Nephron progenitor cell (in vitro differentiated cells): ENCODE measurements around the gene SLC25A24.
A peak's percentile ranks its signal among the peaks of the same experiment; 100 is the strongest.

Source experiments
- DNase-seq: peaks from one replicate; pipeline ENCODE4 v3.0.0; 2021
- H3K27ac Mint-ChIP-seq: 2 replicates; pipeline ENCODE4 v1.8.0; 2021; ENCODE audit warnings: mild to moderate bottlenecking, moderate library complexity, mixed read lengths
- H3K27me3 Mint-ChIP-seq: 2 replicates; pipeline ENCODE4 v1.8.0; 2021; ENCODE audit warnings: mild to moderate bottlenecking, low read depth, mixed read lengths; ENCODE audit not compliant: poor library complexity
- H3K36me3 Mint-ChIP-seq: 2 replicates; pipeline ENCODE4 v1.8.0; 2021; ENCODE audit warnings: low read depth, mixed read lengths
- H3K4me1 Mint-ChIP-seq: 2 replicates; pipeline ENCODE4 v1.8.0; 2021; ENCODE audit warnings: mixed read lengths
- H3K4me3 Mint-ChIP-seq: 2 replicates; pipeline ENCODE4 v1.8.0; 2021; ENCODE audit warnings: mild to moderate bottlenecking, moderate library complexity, mixed read lengths
- H3K9me3 Mint-ChIP-seq: 2 replicates; pipeline ENCODE4 v1.8.0; 2021; ENCODE audit warnings: mild to moderate bottlenecking, moderate library complexity, mixed read lengths
- CTCF ChIP-seq: fragments of 200-600 bp; sonication (generic); IDR thresholded peaks from 2 replicates; pipeline ENCODE4 v1.5.0; 2021; ENCODE audit warnings: antibody characterized with exemption

The SLC25A24 gene

GRCh38 chr1:108130794-108131193, 69.3 kb downstream of the SLC25A24 start:
- peaks cover 32% of the 10 kb centered on the region for H3K9me3 Mint-ChIP-seq
- DNase-seq: no peak
- no peaks in the 10 kb centered on the region for H3K4me1 Mint-ChIP-seq
- no peak overlapping the region for H3K4me3 Mint-ChIP-seq
- H3K36me3 Mint-ChIP-seq: peaks cover 50% of the 10 kb centered on the region
- no peak overlapping the region for H3K27ac Mint-ChIP-seq
- peaks cover 2% of the 10 kb centered on the region for H3K27me3 Mint-ChIP-seq
- TF ChIP-seq CTCF: no peak

- H3K27me3 Mint-ChIP-seq: peaks cover 2% of the 10 kb centered on the region
- DNase-seq: no peak
- peaks cover 42% of the 10 kb centered on the region for H3K36me3 Mint-ChIP-seq
- no peak for TF ChIP-seq CTCF
- peaks cover 32% of the 10 kb centered on the region for H3K9me3 Mint-ChIP-seq
- peaks cover 7% of the 10 kb centered on the region for H3K4me1 Mint-ChIP-seq
- H3K27ac Mint-ChIP-seq: peak overlapping the region; percentile 79
- H3K4me3 Mint-ChIP-seq: no peak overlapping the region
These were observed 70.1 kb downstream of the SLC25A24 start for GRCh38 chr1:108129999-108130398.

GRCh38 chr1:108125312-108126138, 74.6 kb downstream of the SLC25A24 start:
- Mint-ChIP-seq H3K27me3 (no peaks in the 10 kb centered on the region), H3K4me3 (peak overlapping the region; percentile 33), H3K36me3 (no peaks in the 10 kb centered on the region), H3K9me3 (peaks cover 14% of the 10 kb centered on the region), H3K4me1 (peaks cover 25% of the 10 kb centered on the region), H3K27ac (no peak overlapping the region)
- peak; percentile 93 for TF ChIP-seq CTCF
- peak; percentile 65 for DNase-seq

- Mint-ChIP-seq H3K27ac (no peak overlapping the region), H3K4me1 (peaks cover 33% of the 10 kb centered on the region), H3K9me3 (peaks cover 14% of the 10 kb centered on the region), H3K27me3 (no peaks in the 10 kb centered on the region), H3K36me3 (no peaks in the 10 kb centered on the region), H3K4me3 (no peak overlapping the region)
- no peak for DNase-seq
- no peak for TF ChIP-seq CTCF
These were observed 75.4 kb downstream of the SLC25A24 start for GRCh38 chr1:108124622-108125311.

GRCh38 chr1:108124023-108124422, 76.1 kb downstream of the SLC25A24 start:
- Mint-ChIP-seq H3K9me3 (peaks cover 14% of the 10 kb centered on the region), H3K36me3 (no peaks in the 10 kb centered on the region), H3K27ac (no peak overlapping the region), H3K27me3 (no peaks in the 10 kb centered on the region), H3K4me1 (peaks cover 39% of the 10 kb centered on the region), H3K4me3 (no peak overlapping the region)
- TF ChIP-seq CTCF: no peak
- DNase-seq: no peak
